ENCODE results near the gene MYO10.

The MYO10 gene

DNA sequence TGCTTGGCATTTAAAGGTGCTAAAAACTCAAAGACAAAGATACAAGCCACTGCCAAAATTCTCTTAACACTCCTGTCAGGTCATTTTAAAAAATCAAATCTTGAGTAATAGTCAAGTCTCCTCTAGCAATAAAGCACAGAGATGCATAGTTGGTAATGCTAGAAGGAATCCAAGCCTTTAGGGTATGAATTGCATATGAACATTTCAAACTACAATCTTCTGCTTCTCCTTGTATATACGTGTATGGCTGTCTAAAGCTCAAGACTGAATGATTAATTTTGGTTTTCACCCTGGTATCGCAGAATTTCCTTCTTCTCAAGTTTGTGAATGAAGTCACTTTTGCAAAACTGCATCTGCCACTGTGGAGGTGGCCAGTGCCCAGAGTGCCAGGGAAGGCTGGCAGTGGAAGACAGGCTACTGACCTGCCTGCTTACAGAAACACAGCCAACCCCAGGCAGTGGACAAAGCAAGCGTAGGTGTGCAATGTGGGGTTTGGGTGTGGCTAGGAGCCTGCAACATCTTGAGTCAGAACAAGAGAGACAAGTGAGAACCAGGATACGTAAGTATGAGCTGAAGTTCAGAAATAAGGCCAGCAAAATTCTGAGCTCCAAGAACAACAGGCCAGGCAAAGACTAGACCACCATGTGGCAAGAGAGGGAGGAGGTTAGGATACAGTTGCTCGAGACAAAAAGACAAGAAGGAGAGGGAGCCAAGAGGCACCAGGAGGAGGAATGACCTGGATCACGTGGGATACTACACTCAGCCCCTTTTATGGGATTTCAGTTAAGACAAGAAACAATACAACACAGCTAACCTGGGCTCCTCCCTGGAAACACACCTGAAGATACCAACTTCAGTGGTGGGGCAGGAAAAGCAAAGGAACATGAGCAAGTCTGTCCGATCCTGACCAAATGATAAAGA is 22.6 kb downstream of the MYO10 start:
- DNase-seq: no peak

DNA sequence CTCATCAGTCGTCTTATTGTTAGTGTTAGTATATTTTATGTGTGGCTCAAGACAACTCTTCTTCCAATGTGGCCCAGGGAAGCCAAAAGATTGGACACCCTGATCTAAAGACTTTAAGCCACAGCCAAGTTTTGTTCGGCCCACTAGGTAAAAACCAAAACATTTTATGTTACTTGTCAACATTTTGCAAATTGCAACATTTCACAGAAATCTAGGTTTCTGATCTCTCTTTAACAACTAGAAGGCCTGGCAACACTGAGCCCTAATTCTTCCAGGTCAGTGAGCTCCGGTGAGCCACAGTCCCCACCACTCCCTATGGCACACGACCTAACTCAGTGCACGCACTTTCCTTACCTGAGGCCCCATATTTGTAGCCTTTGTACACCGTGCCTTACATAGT is 24.0 kb downstream of the MYO10 start:
- no peak for DNase-seq

DNA sequence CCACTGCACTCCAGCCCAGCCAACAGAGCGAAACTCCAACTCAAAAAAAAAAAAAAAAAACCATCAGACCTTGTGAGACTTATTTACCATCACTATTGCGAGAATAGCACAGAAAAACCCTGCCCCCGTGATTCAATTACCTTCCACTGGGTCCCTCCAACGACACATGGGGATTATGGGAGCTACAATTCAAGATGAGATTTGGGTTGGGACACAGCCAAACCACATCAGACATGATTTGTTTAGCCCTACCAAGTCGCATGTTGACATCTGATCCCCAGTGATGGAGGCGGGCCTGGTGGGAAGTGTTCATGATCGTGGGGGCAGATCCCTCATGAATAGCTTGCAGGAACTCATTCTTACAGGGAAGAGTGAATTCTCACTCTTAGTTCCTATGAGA is 26.6 kb downstream of the MYO10 start:
- DNase-seq: no peak

DNA sequence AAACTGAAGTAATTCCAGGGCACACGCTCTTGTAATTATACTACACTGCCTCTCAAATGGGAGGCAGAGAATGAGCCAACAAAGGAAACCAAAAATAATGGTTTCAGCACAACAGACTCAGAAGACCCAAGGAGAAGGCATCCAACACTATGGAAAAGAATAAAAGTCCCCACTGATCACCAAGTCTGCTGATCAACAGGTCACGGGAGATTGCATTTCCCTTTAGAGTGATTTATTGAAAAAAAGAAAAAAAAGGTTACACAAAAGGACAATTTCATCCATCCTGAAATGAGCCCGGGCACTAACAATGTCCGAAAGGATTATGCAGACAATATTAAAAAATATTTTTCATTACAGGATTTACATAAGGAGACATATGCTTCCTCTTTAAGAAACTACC is 28.8 kb downstream of the MYO10 start:
- DNase-seq: no peak

DNA sequence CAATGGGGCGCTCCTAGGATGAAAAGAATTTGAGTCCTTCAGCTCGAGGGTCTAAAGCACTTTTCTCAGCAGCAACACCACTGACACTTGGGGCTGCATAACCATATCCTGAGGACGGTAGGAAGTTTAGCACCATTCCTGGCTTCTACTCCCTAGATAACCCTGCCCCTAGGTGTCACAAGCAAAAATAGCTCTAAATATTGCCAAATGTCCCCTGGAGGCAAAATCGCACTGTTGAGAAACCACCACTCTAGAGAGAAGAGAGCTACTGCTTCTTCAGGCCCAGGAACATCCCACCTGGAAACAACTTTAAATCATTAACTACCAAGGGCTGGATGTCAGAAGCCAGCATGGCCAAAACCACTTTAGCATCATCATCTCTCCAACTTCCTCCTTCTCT is 29.8 kb downstream of the MYO10 start:
- no peak for DNase-seq

DNA sequence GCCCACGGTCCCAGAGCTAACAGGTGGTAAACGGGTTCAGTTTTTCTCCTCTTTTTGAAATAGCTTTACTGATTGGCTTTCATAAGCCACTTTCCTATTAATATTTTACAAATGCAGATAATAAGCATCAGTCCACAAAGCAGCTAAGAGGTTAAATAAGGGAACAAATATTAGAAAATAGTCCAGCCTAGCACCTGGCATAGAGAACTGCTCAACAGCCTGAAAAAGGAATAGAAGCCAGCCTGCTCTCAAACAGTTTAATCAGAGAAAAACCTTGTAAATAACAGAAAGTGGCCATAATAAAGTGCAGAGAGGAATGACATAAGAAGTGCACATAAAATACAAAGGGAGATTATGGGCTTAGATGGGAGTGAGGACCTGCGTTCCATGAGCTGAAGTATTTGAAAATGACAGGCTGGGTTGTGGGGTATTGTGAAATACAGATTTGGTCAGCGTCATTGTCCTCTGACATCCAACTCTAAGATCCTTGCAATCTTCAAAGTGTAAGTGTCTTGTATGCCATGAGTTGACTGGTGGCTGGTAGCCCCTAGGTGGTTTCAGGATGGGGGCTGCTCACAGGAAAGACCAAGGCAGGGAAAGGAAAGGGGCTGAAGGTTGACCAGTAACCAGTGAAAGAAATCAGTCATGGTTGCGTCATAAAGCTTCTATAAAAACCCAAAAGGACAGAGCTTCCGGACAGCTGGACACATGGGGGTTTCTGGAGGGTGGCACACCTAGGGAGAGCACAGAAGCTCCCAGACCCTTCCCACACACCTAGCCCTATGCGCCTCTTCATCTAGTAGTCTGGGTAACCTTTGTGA is 32.4 kb downstream of the MYO10 start:
- no peak for DNase-seq

DNA sequence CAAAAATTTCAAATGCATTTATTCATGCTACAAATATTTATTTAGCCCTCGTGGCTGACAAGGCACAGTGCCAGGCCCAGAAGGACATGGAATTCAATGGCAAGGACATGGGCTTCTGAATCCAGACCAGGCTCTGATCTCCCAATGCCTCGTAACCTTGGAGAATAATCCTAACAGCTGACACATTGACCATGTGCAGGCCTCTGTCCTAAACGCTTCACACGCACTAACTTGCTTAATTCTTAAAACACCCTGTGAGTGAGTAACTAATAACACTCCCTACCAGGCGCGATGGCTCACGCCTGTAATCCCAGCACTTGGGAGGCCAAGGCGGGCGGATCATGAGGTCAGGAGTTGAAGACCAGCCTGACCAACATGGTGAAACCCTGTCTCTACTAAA is 33.2 kb downstream of the MYO10 start:
- no peak for DNase-seq

DNA sequence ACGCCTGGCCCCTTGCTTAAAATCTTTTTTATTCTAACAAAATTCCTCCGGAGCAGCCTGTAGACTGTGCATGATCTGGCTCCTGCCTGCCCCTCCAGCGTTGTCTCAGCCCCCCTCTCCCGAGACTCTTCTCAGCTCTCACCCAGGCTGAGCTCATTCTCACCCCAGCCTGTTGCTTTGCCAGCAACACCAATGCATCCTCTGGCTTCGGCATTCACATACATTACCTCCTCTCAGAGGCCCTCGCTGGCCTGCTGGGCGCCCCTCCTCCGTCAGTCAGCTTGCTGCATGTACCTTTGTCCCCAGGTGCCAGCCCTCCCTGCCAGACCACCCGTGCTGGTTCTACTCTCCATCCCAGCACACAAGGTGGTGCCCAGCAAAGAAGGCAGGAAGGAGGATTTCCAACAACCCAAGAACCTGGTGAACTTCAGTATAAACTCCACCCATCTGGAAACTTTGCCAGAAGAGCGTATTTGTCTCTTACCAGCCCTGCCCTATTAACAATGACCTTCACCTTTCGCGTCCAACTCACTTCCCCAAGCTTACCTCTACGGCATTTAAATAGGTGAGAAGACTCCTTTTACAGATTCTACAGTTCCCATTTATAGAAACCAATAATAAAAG is 35.0 kb downstream of the MYO10 start:
- no peak for DNase-seq

DNA sequence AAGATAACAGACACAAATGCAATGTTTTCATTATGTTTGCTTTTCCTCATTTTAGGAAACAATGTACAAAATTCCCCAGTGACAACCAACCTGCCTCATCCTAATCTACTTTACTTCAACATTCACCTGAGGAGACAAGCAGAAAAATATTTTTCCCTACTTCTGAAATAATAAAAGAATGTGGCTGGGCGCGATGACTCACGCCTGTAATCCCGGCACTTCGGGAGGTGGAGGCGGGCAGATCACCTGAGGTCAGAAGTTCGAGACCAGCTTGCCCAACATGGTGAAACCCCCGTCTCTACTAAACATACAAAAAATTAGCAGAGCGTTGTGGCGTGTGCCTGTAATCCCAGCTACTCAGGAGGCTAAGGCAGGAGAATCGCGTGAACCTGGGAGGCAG is 36.9 kb downstream of the MYO10 start:
- DNase-seq: no peak

DNA sequence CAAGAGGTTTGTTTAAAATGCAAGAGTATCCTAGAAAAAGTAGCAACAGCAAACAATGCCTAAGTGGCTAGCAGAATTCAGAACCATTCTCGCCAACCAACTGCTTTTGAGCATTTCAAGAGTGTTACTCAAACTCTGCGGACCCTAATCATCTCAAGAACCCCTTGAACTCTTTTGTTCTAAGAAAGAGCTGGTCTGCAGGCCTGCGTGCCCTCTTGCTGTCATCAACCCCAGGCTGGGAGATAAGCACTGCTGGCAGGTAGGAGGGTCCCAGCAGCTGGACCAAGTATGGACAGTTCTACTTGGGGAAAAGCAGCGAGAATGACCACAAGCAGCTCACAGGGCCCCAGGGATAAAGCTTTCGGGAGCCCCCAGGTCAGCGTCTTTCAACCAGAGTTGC is 38.3 kb downstream of the MYO10 start:
- no peak for DNase-seq

DNA sequence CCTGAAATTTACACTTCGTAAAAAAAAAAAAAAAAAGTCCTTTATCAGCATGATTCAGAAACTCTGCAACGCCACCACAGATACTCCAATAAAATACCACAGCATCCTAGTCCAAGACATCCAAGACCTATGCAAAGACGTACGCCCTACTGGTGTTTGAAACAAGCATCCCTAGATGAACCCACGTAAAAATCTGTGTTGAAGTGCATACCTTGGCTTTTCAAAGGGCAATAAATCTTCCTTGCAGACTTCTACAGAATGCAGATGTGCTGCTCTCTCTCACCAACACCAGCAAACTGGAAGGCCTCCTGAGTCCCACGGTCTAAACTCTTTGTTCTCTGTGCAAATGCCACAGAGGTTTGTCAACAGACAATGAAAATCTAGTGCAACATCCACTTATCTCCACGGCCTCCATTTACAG is 38.8 kb downstream of the MYO10 start:
- DNase-seq: no peak

DNA sequence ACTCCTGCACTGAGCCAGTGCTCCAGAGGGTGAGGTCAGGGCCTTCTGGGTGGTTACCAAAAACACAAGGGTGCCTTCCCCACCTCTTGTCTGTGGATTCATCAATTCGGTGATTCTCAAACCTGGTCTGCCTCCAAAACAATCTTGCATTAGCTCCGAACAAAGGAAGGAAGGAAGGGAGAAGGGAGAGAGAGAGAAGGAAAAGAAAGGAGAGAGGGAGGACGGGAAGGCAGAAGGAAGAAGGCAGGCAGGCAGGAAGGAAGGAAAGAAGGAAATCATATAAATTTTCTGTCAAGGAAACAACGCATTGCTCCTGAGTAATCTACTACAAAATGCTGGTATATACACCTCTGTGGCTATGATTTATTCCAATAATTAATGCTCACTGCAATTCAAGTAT is 39.3 kb downstream of the MYO10 start:
- no peak for DNase-seq

DNA sequence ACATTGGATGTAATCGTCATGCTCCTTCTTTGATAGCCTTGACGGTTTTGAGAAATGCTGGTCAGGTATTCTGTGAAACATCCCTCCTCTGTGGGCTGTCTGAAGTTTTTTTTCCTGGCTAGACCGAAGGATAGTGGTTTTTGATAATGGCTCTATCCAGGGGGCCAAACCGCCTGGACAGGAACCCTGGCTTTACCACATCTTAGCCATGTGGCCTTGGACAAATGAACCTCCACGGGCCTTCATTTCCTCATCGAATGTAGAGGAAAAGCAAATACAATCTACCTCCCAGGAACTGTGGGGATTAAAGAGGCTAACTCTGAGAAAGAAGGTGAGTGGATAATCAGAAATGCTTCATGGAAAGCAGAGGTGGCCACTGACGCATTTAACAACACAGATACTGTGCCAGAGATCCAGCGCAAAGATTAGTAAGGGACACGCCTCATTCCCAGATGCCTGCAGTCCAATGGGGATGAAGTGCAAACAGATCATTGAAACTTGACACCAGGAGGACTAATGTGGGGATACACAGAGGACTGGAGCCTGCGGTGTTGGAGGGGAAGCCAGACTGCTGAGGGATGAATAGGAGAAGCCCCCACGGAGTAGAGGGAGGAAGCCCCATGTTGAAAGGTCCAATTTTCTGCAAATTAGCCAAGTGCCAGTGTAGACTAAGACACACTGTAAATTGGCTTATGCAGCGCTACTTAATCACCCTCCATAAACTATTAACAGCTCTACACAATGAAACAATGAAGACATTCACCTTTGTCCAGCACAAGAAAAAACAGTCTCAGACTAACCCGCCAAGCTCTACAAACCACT is 41.6 kb downstream of the MYO10 start:
- DNase-seq: no peak

DNA sequence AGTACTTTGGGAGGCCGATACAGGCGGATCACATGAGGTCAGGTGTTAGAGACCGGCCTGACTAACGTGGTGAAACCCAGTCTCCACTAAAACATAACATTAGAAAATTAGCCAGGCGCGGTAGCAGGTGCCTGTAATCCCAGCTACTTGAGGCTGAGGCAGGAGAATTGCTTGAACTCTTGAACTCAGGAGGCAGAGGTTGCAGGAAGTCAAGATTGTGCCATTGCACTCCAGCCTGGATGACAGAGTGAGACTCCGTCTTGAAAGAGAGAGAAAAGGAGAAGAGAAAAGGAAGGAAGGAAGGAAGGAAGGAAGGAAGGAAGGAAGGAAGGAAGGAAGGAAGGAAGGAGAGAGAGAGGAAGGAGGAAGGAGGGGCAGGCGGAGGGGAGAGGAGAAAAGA is 45.1 kb downstream of the MYO10 start:
- DNase-seq: no peak

DNA sequence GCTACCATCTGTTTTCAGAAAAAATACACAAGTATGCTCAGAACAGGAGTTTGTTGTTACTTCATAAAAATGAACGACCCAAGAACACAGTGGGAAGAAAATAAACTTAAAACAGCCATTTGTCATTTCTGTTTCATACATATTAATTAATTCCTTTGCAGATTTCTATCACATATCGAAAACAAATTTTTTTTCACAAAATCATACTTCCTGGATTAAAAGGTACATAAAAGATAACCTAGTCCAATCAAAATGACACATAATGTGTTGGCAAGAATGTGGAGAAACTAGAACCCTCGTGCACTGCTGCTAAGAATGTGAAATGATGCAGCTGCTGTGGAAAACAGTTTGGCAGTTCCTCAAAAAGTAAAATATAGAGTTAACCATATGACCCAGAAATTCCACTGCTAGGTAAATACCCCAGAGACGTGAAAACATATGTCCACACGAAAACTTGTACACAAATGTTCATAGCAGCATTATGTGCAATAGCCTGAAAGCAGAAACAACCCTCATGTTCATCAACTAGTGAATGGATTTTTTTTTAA is 46.0 kb downstream of the MYO10 start:
- no peak for DNase-seq

DNA sequence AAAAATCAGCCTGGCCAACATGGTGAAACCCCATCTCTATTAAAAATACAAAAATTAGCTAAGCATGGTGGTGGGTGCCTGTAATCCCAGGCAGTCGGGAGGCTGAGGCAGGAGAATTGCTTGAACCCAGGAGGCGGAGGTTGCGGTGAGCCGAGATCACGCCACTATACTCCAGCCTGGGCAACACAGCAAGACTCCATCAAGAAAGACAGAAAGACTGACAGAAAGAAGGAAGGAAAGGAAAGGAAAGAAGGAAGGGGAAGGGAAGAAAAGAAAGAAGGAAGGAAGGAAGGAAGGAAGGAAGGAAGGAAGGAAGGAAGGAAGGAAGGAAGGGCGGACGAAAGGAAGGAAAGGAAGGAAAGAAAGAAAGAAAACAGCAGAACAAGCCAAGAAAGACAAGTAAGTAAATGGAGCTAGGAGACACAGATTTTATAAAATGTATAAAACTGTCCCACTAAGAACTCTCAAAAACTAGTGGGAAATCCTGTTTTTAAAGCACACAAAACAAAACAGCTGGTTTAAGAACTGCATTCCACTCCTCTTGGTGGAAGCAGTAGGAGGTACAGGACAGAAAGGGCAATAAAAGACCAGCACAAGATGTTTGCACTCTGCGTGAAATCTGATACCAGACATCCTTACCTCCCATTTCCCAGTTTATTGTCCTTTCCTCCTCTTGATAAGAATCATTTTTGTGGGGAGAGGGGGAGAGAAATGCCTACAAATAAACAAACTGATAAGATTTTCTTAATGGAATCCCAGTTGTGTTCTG is 46.7 kb downstream of the MYO10 start:
- DNase-seq: no peak

DNA sequence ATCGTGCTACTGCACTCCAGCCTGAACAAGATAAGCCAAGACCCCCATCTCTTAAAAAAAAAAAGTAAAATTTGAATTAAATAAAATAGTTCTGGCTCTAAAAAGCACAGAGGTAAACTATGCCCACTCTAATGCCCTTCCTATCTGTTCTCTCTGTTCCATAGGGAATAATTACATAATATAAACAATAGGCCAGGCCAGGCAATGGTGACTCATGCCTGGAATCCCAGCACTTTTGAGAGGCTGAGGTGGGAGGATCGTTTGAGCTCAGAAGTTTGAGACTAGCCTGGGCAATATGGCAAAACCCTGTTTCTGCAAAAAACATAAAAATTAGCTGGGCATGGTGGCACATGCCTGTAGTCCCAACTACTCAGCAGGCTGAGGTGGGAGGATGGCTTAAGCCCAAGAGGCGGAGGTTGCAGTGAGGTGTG is 47.4 kb downstream of the MYO10 start:
- DNase-seq: no peak

DNA sequence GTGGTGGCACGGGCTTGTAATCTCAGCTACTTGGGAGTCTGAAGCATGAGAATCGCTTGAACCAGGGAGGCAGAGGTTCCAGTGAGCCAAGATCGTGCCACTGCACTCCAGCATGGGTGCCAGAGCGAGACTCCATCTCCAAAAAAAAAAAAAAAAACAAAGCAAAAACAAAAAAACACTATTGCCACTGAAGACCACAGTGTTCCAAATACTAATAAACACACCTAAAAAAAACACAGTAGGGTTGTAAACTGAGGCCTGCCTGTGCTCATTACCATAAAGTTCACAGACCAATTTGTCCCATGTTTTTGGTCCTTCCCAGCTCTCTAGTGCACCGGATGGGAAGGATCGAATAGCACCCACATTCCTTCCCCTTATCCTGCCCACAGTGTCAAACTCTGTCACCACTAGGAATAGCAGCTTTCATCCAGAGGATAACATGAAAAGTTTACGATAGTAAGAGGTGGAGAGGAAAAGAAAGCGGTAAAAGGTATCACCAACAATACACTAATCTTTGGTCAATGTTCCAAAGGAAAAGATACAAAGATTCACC is 49.2 kb downstream of the MYO10 start:
- no peak for DNase-seq

DNA sequence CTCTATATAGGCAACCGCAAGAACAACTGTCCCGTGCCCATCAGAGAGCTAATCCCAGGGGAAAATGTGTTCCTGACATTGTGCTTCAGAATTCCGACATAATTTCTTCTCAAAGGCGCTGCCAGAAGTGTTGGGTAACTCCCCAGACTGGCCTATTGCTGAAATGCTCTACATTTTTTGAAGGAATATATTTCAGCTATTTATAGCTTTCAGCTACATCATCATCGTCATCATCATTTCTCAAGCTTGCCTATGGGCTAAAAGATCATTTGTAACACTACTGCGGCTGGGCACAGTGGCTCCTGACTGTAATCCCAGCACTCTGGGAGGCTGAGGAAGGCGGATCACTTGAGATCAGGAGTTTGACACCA is 49.7 kb downstream of the MYO10 start:
- DNase-seq: no peak

DNA sequence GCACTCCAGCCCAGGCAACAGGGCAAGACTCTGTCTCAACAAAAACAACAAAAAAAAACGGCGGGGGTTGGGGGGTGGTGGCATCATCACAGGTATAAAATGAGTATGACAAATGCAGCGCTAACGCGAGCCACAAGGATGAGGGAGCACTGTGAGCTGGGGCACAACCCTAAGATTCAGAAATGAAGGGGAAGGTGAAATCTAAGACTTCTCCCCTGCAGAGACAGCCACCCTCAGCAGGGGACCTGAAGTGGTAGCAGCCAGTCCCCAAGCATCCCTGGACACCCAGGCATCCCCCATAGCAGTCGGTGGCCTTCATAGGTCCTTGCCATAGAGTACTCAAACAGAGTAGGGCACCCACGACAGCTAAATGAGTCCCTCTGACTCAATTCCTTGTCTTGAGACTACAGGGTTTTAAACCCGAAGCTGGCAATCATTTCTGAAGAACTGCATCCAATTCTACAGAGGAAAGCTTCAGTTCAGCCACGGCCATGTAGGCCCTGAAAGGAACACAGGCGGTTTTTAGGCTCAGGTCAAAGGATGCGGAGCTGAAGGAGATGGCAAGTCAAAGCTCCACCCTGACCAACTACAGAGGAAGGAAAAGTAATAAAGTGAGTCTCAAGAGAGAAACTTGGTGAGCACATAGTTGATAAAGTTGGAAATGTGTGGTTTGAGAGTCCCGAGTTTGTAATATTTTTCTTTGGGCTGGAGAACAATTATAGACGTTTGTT is 50.3 kb downstream of the MYO10 start:
- no peak for DNase-seq

DNA sequence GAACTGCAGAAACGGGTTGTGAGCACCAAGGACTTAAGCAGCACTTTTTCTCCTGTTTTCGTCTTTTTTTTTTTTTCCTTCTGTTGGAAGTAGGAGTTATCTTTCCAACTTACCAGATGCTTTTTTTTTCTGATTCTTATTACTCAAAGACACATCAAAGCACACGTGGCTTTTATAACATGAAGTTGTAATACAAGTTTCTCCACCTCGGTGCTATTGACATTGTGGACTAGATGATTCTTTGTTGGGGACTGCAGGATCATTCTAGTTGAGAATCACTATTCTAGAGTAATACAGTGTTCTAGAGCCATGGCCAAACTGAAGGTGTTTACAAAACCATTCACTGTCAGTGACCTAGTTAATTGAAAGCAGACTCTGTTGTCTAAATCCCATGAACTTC is 51.5 kb downstream of the MYO10 start:
- DNase-seq: no peak
